ENCODE results near the gene DSTN.
A peak's percentile ranks its signal among the peaks of the same experiment; 100 is the strongest.

Gene DSTN

DNA sequence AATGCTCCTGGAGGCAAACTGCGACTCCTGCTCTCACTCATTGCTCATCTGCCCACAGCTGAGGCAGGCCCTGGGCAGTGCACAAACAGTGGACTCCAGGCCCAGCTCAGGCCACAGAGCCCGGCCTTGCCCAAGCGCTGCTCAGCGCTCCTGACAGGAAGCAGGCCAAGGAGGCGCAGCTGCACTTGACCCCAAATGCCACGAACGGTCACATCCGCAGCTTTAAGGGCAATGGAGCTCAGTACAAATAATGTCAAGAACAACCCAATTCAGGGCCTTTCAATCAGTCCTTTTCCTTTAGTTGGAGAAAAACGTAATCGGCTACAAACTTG lies 78.4 kb downstream of the DSTN start:
- DNase-seq (ENCODE audit: low read depth), result no peak
- TF ChIP-seq, protein P1, sequence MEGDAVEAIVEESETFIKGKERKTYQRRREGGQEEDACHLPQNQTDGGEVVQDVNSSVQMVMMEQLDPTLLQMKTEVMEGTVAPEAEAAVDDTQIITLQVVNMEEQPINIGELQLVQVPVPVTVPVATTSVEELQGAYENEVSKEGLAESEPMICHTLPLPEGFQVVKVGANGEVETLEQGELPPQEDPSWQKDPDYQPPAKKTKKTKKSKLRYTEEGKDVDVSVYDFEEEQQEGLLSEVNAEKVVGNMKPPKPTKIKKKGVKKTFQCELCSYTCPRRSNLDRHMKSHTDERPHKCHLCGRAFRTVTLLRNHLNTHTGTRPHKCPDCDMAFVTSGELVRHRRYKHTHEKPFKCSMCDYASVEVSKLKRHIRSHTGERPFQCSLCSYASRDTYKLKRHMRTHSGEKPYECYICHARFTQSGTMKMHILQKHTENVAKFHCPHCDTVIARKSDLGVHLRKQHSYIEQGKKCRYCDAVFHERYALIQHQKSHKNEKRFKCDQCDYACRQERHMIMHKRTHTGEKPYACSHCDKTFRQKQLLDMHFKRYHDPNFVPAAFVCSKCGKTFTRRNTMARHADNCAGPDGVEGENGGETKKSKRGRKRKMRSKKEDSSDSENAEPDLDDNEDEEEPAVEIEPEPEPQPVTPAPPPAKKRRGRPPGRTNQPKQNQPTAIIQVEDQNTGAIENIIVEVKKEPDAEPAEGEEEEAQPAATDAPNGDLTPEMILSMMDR (conservative IDR thresholded peaks at IDR 0.05; ENCODE audit: low read depth, low read length), result no peak
- no peak overlapping the region for H3K4me3 ChIP-seq (ENCODE audit: low read length)

- DNase-seq (ENCODE audit: low read depth), result no peak
- H3K4me3 ChIP-seq (ENCODE audit: low read length), result no peak overlapping the region
- TF ChIP-seq, protein P1 (conservative IDR thresholded peaks at IDR 0.05; ENCODE audit: low read depth, low read length), result peak; percentile 67
Measured at GRCh38 chr20:17648791-17649730, 79.2 kb downstream of the DSTN start.

GRCh38 chr20:17650301-17651128 lies 80.6 kb downstream of the DSTN start:
- H3K4me3 ChIP-seq (ENCODE audit: low read length), result no peak overlapping the region
- TF ChIP-seq, protein P1 (conservative IDR thresholded peaks at IDR 0.05; ENCODE audit: low read depth, low read length), result no peak
- DNase-seq (ENCODE audit: low read depth), result no peak

GRCh38 chr20:17651129-17651759 lies 81.4 kb downstream of the DSTN start:
- DNase-seq (ENCODE audit: low read depth), result no peak
- TF ChIP-seq, protein P1 (conservative IDR thresholded peaks at IDR 0.05; ENCODE audit: low read depth, low read length), result no peak
- H3K4me3 ChIP-seq (ENCODE audit: low read length), result no peak overlapping the region

GRCh38 chr20:17651760-17652388 lies 82.0 kb downstream of the DSTN start:
- TF ChIP-seq, protein P1 (conservative IDR thresholded peaks at IDR 0.05; ENCODE audit: low read depth, low read length), result no peak
- H3K4me3 ChIP-seq (ENCODE audit: low read length), result no peak overlapping the region
- no peak for DNase-seq (ENCODE audit: low read depth)

DNA sequence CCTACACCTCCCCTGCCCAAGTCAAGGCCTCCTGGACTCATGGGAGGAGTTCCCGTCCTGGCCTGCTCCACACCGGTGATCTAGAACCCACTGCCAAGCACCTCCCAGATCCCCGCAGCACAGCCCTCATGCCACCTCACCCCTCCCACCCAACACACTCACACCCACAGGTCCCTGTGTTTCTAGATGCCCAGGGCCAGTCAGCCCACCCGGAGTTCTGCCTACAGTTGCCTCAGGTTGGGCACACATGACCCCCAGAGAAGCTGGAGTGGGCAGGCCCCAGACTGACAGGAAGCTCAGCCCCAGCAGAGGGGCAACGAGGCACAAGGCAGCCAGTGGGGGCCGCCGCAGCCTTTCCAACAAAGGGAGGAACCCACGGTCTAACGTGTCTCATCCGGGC lies 82.5 kb downstream of the DSTN start:
- no peak for DNase-seq (ENCODE audit: low read depth)
- TF ChIP-seq, protein P1 (conservative IDR thresholded peaks at IDR 0.05; ENCODE audit: low read depth, low read length), result no peak
- no peak overlapping the region for H3K4me3 ChIP-seq (ENCODE audit: low read length)
